CD4-positive, alpha-beta T cell treated with Interleukin-15 for 1 hour (primary cell): Measurements from ENCODE around the gene KLHL8.
"Not testable (repeated sequence)": the region's sequence is repeated elsewhere in the genome, so short reads cannot be mapped to it uniquely, and the experiment has no call there.

Experiments used
- DNase-seq: peaks from one replicate; pipeline ENCODE4 v3.0.0-alpha.2; 2020

Gene KLHL8

GRCh38 chr4:87166296-87166854, 54.0 kb downstream of the KLHL8 start:
- DNase-seq: no peak

GRCh38 chr4:87165892-87166291, 54.5 kb downstream of the KLHL8 start:
- no peak for DNase-seq

GRCh38 chr4:87153078-87153870, 67.1 kb downstream of the KLHL8 start:
- DNase-seq: no peak

GRCh38 chr4:87152310-87153041, 67.9 kb downstream of the KLHL8 start:
- DNase-seq: no peak

GRCh38 chr4:87151730-87152129, 68.7 kb downstream of the KLHL8 start:
- DNase-seq: no peak

- no peak for DNase-seq
Observed at GRCh38 chr4:87150498-87151261, 69.7 kb downstream of the KLHL8 start.

- DNase-seq: no peak
Observed at GRCh38 chr4:87147116-87147515, 73.3 kb downstream of the KLHL8 start.

- DNase-seq: not testable (repeated sequence)
Observed at GRCh38 chr4:87145934-87146333, 74.5 kb downstream of the KLHL8 start.

GRCh38 chr4:87144356-87144755, 76.1 kb downstream of the KLHL8 start:
- DNase-seq: no peak

GRCh38 chr4:87141428-87141827, 79.0 kb downstream of the KLHL8 start:
- no peak for DNase-seq

- DNase-seq: no peak
Observed at GRCh38 chr4:87134122-87134521, 86.3 kb downstream of the KLHL8 start.

GRCh38 chr4:87133183-87133582, 87.2 kb downstream of the KLHL8 start:
- DNase-seq: no peak

GRCh38 chr4:87132035-87132434, 88.4 kb downstream of the KLHL8 start:
- no peak for DNase-seq

- no peak for DNase-seq
Observed at GRCh38 chr4:87130985-87131703, 89.3 kb downstream of the KLHL8 start.

- no peak for DNase-seq
Observed at GRCh38 chr4:87129681-87130080, 90.7 kb downstream of the KLHL8 start.

- DNase-seq: no peak
Observed at GRCh38 chr4:87128006-87128705, 92.3 kb downstream of the KLHL8 start.

- no peak for DNase-seq
Observed at GRCh38 chr4:87126056-87126455, 94.4 kb downstream of the KLHL8 start.

- no peak for DNase-seq
Observed at GRCh38 chr4:87122252-87122651, 98.2 kb downstream of the KLHL8 start.

GRCh38 chr4:87121341-87122065, 98.9 kb downstream of the KLHL8 start:
- no peak for DNase-seq

GRCh38 chr4:87120411-87121162, 99.8 kb downstream of the KLHL8 start:
- DNase-seq: no peak
